Retinal pigment epithelial cell (primary cell): Measurements from ENCODE around the gene ACVR2B.
A peak's percentile ranks its signal among the peaks of the same experiment; 100 is the strongest.

Experiments used
- DNase-seq: peaks from one replicate; pipeline ENCODE4 v3.0.0-alpha.2; 2010; ENCODE audit warnings: low read depth
- H3K4me3 ChIP-seq: 2 replicates; pipeline ENCODE4 v1.5.1; 2011; ENCODE audit warnings: mild to moderate bottlenecking, low read length, control low read depth, moderate library complexity
- CTCF ChIP-seq: conservative IDR thresholded peaks from 2 replicates; pipeline ENCODE4 v1.5.1; 2011; ENCODE audit warnings: low read depth, low read length, control low read depth, inconsistent platforms

Gene ACVR2B

GRCh38 chr3:38446085-38446686, 7.5 kb upstream of the ACVR2B start:
- no peak overlapping the region for H3K4me3 ChIP-seq
- DNase-seq: no peak
- TF ChIP-seq CTCF: no peak

- no peak for TF ChIP-seq CTCF
- DNase-seq: no peak
- no peak overlapping the region for H3K4me3 ChIP-seq
Observed at GRCh38 chr3:38446812-38447211, 6.9 kb upstream of the ACVR2B start.

GRCh38 chr3:38450853-38451252, 2.8 kb upstream of the ACVR2B start:
- no peak for DNase-seq
- TF ChIP-seq CTCF: no peak
- no peak overlapping the region for H3K4me3 ChIP-seq

- DNase-seq: no peak
- peak overlapping the region; percentile 70 for H3K4me3 ChIP-seq
- no peak for TF ChIP-seq CTCF
Observed at GRCh38 chr3:38453913-38454177, 155 bp downstream of the ACVR2B start.

GRCh38 chr3:38454178-38454883, 641 bp downstream of the ACVR2B start:
- TF ChIP-seq CTCF: no peak
- no peak for DNase-seq
- H3K4me3 ChIP-seq: peak overlapping the region; percentile 70

- no peak for TF ChIP-seq CTCF
- no peak for DNase-seq
- peak overlapping the region; percentile 70 for H3K4me3 ChIP-seq
Observed at GRCh38 chr3:38454884-38455638, 1.4 kb downstream of the ACVR2B start.
